Measurements from ENCODE around the gene ISOC2.

ISOC2 gene

GRCh38 chr19:55488986-55489710, 27.7 kb upstream of the ISOC2 start:
- no peaks in the 10 kb centered on the region for H4K20me1 ChIP-seq (ENCODE audit: insufficient read depth, low read length)
- no peak overlapping the region for H3K9ac ChIP-seq (ENCODE audit: low read length)
- no peaks in the 10 kb centered on the region for H3F3A ChIP-seq (ENCODE audit: insufficient read depth, low read length)
- H3K4me1 ChIP-seq (ENCODE audit: insufficient read depth, low read length, severe bottlenecking) = peaks cover 14% of the 10 kb centered on the region
- H3K27me3 ChIP-seq (ENCODE audit: insufficient read depth, low read length) = peaks cover 10% of the 10 kb centered on the region; the same call in 1 of the 2 replicates
- H3K9me3 ChIP-seq (ENCODE audit: low read length) = no peaks in the 10 kb centered on the region
- no peak overlapping the region for H3K27ac ChIP-seq (ENCODE audit: low read depth, low read length, poor library complexity, severe bottlenecking)
- H3K79me2 ChIP-seq (ENCODE audit: insufficient read depth, low read length) = no peaks in the 10 kb centered on the region
- TF ChIP-seq CTCF (IDR thresholded peaks at IDR 0.05; ENCODE audit: low read length) (no peak), EZH2 (IDR thresholded peaks at IDR 0.05; ENCODE audit: borderline replicate concordance, low read length) (no peak)
- H3K4me3 ChIP-seq (ENCODE audit: low read depth, low read length, poor library complexity, severe bottlenecking) = no peak overlapping the region
- no peak overlapping the region for H2AFZ ChIP-seq (ENCODE audit: low read length)
- H3K4me2 ChIP-seq (ENCODE audit: low read length) = no peak overlapping the region
- no peaks in the 10 kb centered on the region for H3K9me2 ChIP-seq (ENCODE audit: low read depth, low read length)
- H3K36me3 ChIP-seq (ENCODE audit: insufficient read depth, low read length) = no peaks in the 10 kb centered on the region

- no peaks in the 10 kb centered on the region for H3F3A ChIP-seq (ENCODE audit: insufficient read depth, low read length)
- H3K4me3 ChIP-seq (ENCODE audit: low read depth, low read length, poor library complexity, severe bottlenecking) = no peak within 1 kb of the TSS
Observed at GRCh38 chr19:55487924-55488687, 26.7 kb upstream of the ISOC2 start, which contains the start of gene SSC5D. TSS of gene SSC5D (plus strand) at chr19:55488436. CDS start at chr19:55488590, 154 bp downstream.

More at GRCh38 chr19:55487924-55488687, 26.7 kb upstream of the ISOC2 start, which contains the start of gene SSC5D:
- TF ChIP-seq EZH2 (IDR thresholded peaks at IDR 0.05; ENCODE audit: borderline replicate concordance, low read length) (no peak), CTCF (IDR thresholded peaks at IDR 0.05; ENCODE audit: low read length) (no peak)
- Histone ChIP-seq H3K27ac (ENCODE audit: low read depth, low read length, poor library complexity, severe bottlenecking) (no peak within 1 kb of the TSS), H3K27me3 (ENCODE audit: insufficient read depth, low read length) (peaks cover 10% of the 10 kb centered on the region; the same call in 1 of the 2 replicates), H2AFZ (ENCODE audit: low read length) (no peak within 1 kb of the TSS), H3K79me2 (ENCODE audit: insufficient read depth, low read length) (no peaks in the 10 kb centered on the region), H3K4me2 (ENCODE audit: low read length) (no peak within 1 kb of the TSS), H3K9me3 (ENCODE audit: low read length) (no peaks in the 10 kb centered on the region), H3K4me1 (ENCODE audit: insufficient read depth, low read length, severe bottlenecking) (peaks cover 18% of the 10 kb centered on the region), H3K9me2 (ENCODE audit: low read depth, low read length) (no peaks in the 10 kb centered on the region), H3K36me3 (ENCODE audit: insufficient read depth, low read length) (no peaks in the 10 kb centered on the region; the same call in 1 of the 2 replicates), H4K20me1 (ENCODE audit: insufficient read depth, low read length) (no peaks in the 10 kb centered on the region), H3K9ac (ENCODE audit: low read length) (no peak within 1 kb of the TSS)

All from OCI-LY1 (cell line).